Type B pancreatic cell (in vitro differentiated cells): ENCODE measurements around the gene PDRG1. TPM values are rescaled to one million over a fixed set of nuclear protein-coding genes. Genes with fewer than 3 reads are reported as not detected.
A peak's percentile ranks its signal among the peaks of the same experiment; 100 is the strongest.

Experiments used
- DNase-seq: peaks from one replicate; pipeline ENCODE4 v3.0.0; 2021; ENCODE audit warnings: mixed read lengths; ENCODE audit not compliant: unreplicated experiment; ENCODE audit errors: extremely low spot score
- H3K27ac Mint-ChIP-seq: 2 replicates; pipeline ENCODE4 v1.8.0; 2021; ENCODE audit warnings: mild to moderate bottlenecking, mixed read lengths
- H3K27me3 Mint-ChIP-seq: 2 replicates; pipeline ENCODE4 v1.8.0; 2021; ENCODE audit warnings: mixed read lengths
- H3K36me3 Mint-ChIP-seq: 2 replicates; pipeline ENCODE4 v1.8.0; 2021; ENCODE audit warnings: mixed read lengths
- H3K4me1 Mint-ChIP-seq: one replicate; pipeline ENCODE4 v1.8.0; 2021; ENCODE audit warnings: mixed read lengths; ENCODE audit not compliant: unreplicated experiment
- H3K4me3 Mint-ChIP-seq: 2 replicates; pipeline ENCODE4 v1.8.0; 2021; ENCODE audit warnings: mild to moderate bottlenecking, mixed read lengths
- H3K9me3 Mint-ChIP-seq: 2 replicates; pipeline ENCODE4 v1.8.0; 2021; ENCODE audit warnings: mixed read lengths
- long read RNA-seq: library from polyadenylated mRNA; unstranded; transcript quantifications from one replicate; pipeline ENCODE4 v2.0.0, GENCODE V29; 2020
- total RNA-seq: library from RNA; stranded (reverse); gene quantifications from 2 replicates; pipeline ENCODE4 v1.2.1, GENCODE V29; 2021; ENCODE audit warnings: low replicate concordance
- TF ChIP-seq, protein P1 (sequence below): fragments of 200-600 bp; sonication (generic); conservative IDR thresholded peaks from 2 replicates; pipeline ENCODE4 v1.5.0; 2021; ENCODE audit warnings: antibody characterized with exemption, mild to moderate bottlenecking

PDRG1 gene
- 24.3 and 24.7 TPM in 2 replicates for total RNA-seq
- long read RNA-seq, transcript PDRG1-201 (5 exons, 1,998 nt) = major isoform, 81 of 85 reads
- long read RNA-seq, partial matches to known transcripts = 1 of 85 reads
- long read RNA-seq, other reads (novel, unspliced or antisense) = 3 of 85 reads

DNA sequence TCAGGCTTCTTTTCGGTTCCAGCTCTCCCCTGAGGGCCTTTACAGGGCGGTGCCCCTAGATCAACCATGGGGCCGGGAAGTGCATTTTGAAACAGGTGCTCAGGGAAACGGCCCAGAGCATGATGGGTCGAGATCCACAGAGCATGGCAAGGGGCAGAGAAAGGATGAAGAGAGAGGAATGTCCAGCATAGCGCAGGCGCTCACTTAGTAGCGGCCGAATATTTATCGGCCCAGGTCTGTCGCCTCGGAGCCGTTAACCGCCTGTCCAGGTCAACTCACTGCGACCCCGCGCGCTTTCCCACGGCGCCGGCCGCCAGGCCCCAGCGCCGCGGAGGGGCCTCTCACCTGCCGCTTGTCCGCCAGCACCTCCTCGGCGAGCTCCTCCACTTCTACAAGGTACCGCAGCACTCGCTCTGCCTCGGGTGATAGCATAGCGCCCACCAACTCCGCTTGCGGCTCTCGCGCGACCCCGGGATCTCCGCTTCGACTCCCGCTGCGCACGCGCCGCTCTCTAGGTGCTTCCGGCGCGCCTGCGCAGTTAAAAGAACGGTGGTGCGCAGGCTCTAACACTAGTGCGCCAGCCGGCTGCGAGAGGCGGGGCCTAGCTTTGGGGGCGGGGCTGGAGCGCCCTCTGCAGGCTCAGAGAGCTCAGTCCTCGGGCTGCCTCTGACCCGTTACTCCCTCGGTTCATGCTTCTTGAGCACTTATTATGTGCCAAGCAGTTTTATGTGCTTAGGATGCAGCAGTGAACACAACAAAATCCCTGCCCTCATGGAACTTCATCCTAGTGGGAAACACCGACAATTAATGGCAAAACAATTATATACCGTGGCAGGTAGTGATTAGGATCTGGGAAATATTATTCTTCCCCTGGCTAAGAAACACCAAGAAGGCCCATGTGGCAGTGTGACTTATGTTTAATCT, at the start of gene PDRG1:
PDRG1 (minus strand) TSS at position 517 of the 924 bp plus-strand sequence; CDS start at position 432, 85 bp downstream.
- peaks cover 32% of the 10 kb centered on the region for H3K27me3 Mint-ChIP-seq
- H3K9me3 Mint-ChIP-seq = no peaks in the 10 kb centered on the region
- H3K36me3 Mint-ChIP-seq = peaks cover 20% of the 10 kb centered on the region
- H3K4me3 Mint-ChIP-seq = peak within 1 kb of the TSS; percentile 99
- DNase-seq = peak; percentile 100
- peak within 1 kb of the TSS; percentile 90 for H3K27ac Mint-ChIP-seq
- TF ChIP-seq, protein P1, sequence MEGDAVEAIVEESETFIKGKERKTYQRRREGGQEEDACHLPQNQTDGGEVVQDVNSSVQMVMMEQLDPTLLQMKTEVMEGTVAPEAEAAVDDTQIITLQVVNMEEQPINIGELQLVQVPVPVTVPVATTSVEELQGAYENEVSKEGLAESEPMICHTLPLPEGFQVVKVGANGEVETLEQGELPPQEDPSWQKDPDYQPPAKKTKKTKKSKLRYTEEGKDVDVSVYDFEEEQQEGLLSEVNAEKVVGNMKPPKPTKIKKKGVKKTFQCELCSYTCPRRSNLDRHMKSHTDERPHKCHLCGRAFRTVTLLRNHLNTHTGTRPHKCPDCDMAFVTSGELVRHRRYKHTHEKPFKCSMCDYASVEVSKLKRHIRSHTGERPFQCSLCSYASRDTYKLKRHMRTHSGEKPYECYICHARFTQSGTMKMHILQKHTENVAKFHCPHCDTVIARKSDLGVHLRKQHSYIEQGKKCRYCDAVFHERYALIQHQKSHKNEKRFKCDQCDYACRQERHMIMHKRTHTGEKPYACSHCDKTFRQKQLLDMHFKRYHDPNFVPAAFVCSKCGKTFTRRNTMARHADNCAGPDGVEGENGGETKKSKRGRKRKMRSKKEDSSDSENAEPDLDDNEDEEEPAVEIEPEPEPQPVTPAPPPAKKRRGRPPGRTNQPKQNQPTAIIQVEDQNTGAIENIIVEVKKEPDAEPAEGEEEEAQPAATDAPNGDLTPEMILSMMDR = peak; percentile 98
- H3K4me1 Mint-ChIP-seq = peaks cover 22% of the 10 kb centered on the region

DNA sequence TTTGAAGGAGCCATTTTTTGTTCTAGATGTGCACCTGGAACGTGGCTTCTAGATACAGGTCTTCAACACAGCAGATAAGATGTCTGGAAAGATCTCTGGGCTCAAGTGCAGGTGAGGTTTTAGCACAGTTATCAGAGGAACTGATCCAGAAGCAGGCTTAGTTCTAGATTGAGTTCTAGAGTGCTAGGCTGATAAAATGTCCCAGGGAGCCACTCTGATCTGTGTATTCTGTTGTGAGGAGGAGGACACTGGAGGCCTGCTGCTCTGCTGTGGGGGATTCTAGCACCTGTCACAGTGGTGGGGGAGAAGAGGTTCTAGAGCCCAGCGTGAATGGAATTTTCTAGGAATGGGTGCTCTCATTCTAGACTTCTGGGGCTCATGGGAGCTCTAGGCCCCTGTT, 46.4 kb upstream of the PDRG1 start:
- TF ChIP-seq, protein P1 = no peak
- Mint-ChIP-seq H3K9me3 (no peaks in the 10 kb centered on the region), H3K4me3 (no peak overlapping the region), H3K27me3 (peaks cover 70% of the 10 kb centered on the region), H3K4me1 (no peaks in the 10 kb centered on the region), H3K27ac (no peak overlapping the region), H3K36me3 (no peaks in the 10 kb centered on the region)
- no peak for DNase-seq

DNA sequence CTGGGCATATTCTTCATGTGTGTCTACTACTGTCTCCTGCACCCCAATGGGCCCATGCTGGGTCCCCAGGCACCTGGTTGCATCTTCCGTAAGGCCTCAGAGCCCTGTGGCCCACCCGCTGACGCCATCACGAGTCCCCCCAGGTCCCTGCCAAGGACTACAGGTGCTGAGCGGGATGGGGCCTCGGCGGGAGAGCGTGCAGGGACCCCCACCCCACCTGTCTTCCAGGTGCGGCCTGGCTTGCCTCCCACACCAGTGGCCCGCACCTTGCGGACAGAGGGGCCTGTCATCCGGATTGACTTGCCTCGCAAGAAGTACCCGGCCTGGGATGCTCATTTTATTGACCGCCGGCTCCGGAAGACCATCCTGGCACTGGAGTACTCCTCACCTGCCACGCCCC, 45.1 kb upstream of the PDRG1 start:
- Mint-ChIP-seq H3K36me3 (no peaks in the 10 kb centered on the region), H3K4me3 (no peak overlapping the region), H3K9me3 (no peaks in the 10 kb centered on the region), H3K27ac (no peak overlapping the region), H3K4me1 (no peaks in the 10 kb centered on the region), H3K27me3 (peaks cover 78% of the 10 kb centered on the region)
- DNase-seq = no peak
- TF ChIP-seq, protein P1 = no peak

DNA sequence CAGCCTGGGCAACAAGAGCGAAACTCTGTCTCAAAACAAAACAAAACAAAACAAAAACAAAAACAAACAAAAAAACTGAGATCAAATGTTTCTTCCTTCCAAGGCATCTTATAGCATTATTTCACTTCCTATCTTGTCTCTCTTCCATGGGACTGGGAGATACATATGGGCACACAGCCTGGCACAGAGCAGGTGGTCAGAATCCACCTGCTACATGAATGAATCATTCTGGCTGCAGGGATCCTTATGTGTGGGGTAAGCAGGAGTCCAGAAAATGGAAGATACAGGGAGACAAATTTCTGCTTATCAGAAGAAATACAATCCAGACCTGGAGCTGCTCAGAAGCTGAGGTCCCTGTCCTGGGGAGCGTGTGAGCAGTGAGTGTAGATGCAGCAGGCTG, 40.2 kb upstream of the PDRG1 start:
- H3K36me3 Mint-ChIP-seq = no peaks in the 10 kb centered on the region
- no peaks in the 10 kb centered on the region for H3K9me3 Mint-ChIP-seq
- no peaks in the 10 kb centered on the region for H3K4me1 Mint-ChIP-seq
- no peak overlapping the region for H3K4me3 Mint-ChIP-seq
- H3K27me3 Mint-ChIP-seq = peaks cover 70% of the 10 kb centered on the region
- TF ChIP-seq, protein P1 = no peak
- no peak overlapping the region for H3K27ac Mint-ChIP-seq
- DNase-seq = no peak

DNA sequence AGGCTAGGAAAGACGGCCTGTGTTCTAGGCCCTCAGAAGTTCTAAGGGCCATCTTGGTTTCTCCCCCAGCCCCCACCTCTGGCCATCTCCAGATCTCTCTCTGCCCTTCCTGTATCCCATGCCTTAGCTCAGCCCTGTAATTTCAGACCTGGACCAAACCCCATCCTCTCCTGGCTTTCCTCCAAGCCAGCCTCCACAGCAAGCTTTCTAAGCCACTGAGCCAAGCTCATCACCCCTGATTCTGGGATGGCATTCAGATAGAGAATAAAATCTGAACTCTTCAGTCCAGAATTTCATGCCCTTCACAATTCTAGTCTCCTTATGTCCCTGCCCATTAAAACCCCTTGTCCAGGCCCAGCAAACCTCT, 39.5 kb upstream of the PDRG1 start:
- no peak overlapping the region for H3K4me3 Mint-ChIP-seq
- no peaks in the 10 kb centered on the region for H3K9me3 Mint-ChIP-seq
- TF ChIP-seq, protein P1 = no peak
- H3K4me1 Mint-ChIP-seq = no peaks in the 10 kb centered on the region
- DNase-seq = no peak
- H3K27ac Mint-ChIP-seq = no peak overlapping the region
- peaks cover 63% of the 10 kb centered on the region for H3K27me3 Mint-ChIP-seq
- no peaks in the 10 kb centered on the region for H3K36me3 Mint-ChIP-seq
